Esophagus muscularis mucosa (tissue), 4 donors: Measurements from ENCODE around the gene CXorf58. TPM values are rescaled to one million over a fixed set of nuclear protein-coding genes. Genes with fewer than 3 reads are reported as not detected.
A peak's percentile ranks its signal among the peaks of the same experiment; 100 is the strongest.

ENCODE experiments used
- DNase-seq: peaks from one replicate; pipeline ENCODE4 v3.0.0-alpha.2; 2017; ENCODE audit errors: extremely low spot score
- H3K27ac ChIP-seq, 4 donors: fragments of 200-600 bp; sonication (generic); replicated peaks in 1 of 4; 1 replicate in 3 of 4; 2 replicates in 1 of 4; pipeline ENCODE4 v1.5.1; 2016 to 2019; ENCODE audit warnings: mild to moderate bottlenecking in 1 of 4
- H3K27me3 ChIP-seq, 4 donors: fragments of 200-600 bp; sonication (generic); one replicate each; pipeline versions ENCODE4 v1.5.1 to v1.6.0; 2016 to 2019
- H3K36me3 ChIP-seq, 4 donors: fragments of 200-600 bp; sonication (generic); one replicate each; pipeline ENCODE4 v1.5.1; 2016 to 2019
- H3K4me1 ChIP-seq, 4 donors: fragments of 200-600 bp; sonication (generic); one replicate each; pipeline ENCODE4 v1.5.1; 2016 to 2019
- H3K4me3 ChIP-seq, 4 donors: fragments of 200-600 bp; sonication (generic); 1 replicate in 2 of 4; 2 replicates in 2 of 4; pipeline ENCODE4 v1.5.1; 2016 to 2019; ENCODE audit warnings: mild to moderate bottlenecking in 4 of 4, moderate library complexity in 1 of 4
- H3K9me3 ChIP-seq, 4 donors: fragments of 200-600 bp; sonication (generic); 1 replicate in 3 of 4; 2 replicates in 1 of 4; pipeline ENCODE4 v1.5.1; 2016 to 2019
- EP300 ChIP-seq: sonication (generic); formaldehyde crosslinking; IDR thresholded peaks from one replicate; pipeline ENCODE4 v1.6.1; 2017; ENCODE audit warnings: antibody characterized with exemption
- POLR2A ChIP-seq: fragments of 450-650 bp; IDR thresholded peaks from one replicate; pipeline ENCODE4 v1.6.1; 2017; ENCODE audit warnings: antibody characterized with exemption, moderate library complexity, mild to moderate bottlenecking, low read depth
- POLR2AphosphoS5 ChIP-seq, 2 donors: sonication (generic); formaldehyde crosslinking; IDR thresholded peaks; one replicate each; pipeline ENCODE4 v1.6.1; 2017; ENCODE audit warnings: antibody characterized with exemption in 2 of 2
- WGBS: methylation state at CpG from one replicate; pipeline ENCODE4 v1.1.5; 2018; 5-methylcytosine and 5-hydroxymethylcytosine counted together
- intact Hi-C: fragments of 100-400 bp; cut with DNase I; formaldehyde crosslinking; loops from one replicate; pipeline ENCODE4 v1.15.1; 2023
- total RNA-seq, 4 donors: library from RNA; depleted of rRNA; stranded (reverse); fragments of >200 nt; gene quantifications; one replicate each; pipeline versions ENCODE4 v1.1.0 to v1.2.1, GENCODE V29; 2016
- TF ChIP-seq, protein P1 (sequence below), 3 experiments: fragments of 200-600 bp in 2 of 3; fragments of 450-650 bp in 1 of 3; sonication (generic) in 2 of 3; IDR thresholded peaks; one replicate each; pipeline ENCODE4 v1.5.1; 2017 to 2019; ENCODE audit warnings: antibody characterized with exemption in 3 of 3, mild to moderate bottlenecking in 2 of 3, moderate library complexity in 1 of 3

CXorf58 gene
- total RNA-seq, 4 donors from 2014 or later = 0.29 TPM; not detected in 3

DNA sequence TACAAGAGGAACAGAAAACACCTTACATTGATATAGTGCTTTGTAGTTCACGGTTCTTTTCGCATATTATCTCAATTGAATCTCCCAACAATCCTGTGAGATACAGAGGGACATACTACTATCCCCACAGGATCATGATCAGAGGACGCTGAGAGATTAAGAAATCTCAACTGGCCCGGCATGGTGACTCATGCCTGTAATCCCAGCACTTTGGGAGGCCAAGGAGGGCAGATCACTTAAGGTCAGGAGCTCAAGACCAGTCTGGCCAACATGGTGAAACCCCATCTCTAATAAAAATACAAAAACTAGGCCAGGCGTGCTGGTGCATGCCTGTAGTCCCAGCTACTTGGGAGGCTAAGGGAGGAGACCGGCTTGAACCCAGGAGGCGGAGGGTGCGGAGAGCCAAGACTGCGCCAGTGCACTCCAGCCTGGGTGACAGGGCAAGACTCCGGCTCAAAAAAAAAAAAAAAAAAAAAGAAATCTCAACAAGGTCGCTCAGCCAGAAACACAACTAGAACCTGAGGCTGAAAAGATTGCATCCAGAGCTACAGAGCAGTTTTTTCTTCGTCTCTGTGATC, 7.5 kb upstream of the CXorf58 start:
- Histone ChIP-seq H3K4me3 (no peak overlapping the region), H3K36me3 (no peaks in the 10 kb centered on the region), H3K27ac (peak overlapping the region in 3 of 4 donors; percentile 11 to 76 (median 68)), H3K27me3 (no peaks in the 10 kb centered on the region), H3K4me1 (peaks cover 7 to 38% (median 22%) of the 10 kb centered on the region in 4 donors), H3K9me3 (no peaks in the 10 kb centered on the region)
- WGBS = 81% methylated on average over 12 of the region's 12 CpGs
- intact Hi-C loops = loop anchor here (2.0 kb wide), 1 partner anchor 118 kb away; the partner anchor contains the start of gene SAT1
- no peak for TF ChIP-seq POLR2A
- no peak for TF ChIP-seq POLR2AphosphoS5 (IDR thresholded peaks at IDR 0.05)
- TF ChIP-seq, protein P1, sequence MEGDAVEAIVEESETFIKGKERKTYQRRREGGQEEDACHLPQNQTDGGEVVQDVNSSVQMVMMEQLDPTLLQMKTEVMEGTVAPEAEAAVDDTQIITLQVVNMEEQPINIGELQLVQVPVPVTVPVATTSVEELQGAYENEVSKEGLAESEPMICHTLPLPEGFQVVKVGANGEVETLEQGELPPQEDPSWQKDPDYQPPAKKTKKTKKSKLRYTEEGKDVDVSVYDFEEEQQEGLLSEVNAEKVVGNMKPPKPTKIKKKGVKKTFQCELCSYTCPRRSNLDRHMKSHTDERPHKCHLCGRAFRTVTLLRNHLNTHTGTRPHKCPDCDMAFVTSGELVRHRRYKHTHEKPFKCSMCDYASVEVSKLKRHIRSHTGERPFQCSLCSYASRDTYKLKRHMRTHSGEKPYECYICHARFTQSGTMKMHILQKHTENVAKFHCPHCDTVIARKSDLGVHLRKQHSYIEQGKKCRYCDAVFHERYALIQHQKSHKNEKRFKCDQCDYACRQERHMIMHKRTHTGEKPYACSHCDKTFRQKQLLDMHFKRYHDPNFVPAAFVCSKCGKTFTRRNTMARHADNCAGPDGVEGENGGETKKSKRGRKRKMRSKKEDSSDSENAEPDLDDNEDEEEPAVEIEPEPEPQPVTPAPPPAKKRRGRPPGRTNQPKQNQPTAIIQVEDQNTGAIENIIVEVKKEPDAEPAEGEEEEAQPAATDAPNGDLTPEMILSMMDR (IDR thresholded peaks at IDR 0.05) = no peak
- TF ChIP-seq EP300 = no peak
- no peak for DNase-seq

DNA sequence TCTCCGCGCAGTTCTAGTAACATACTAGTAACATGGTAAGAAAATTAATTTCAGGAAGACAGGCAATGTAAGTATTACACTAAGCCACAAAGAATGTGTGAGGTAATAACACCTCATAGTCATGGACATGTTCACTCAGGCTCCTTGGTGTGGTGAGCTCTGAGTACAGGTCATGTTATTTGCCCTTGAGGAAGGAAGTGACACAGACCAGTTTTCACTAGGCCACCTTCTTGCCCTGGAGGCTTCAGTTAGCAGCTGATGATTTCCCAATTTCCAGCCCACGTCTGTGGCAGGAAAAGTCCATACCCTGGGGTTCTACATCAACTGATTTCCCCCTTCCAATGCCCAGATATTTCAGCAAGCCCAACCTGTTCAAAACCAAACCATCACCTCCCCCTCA, 6.7 kb upstream of the CXorf58 start:
- WGBS = 73% methylated on average over 3 of the region's 3 CpGs

DNA sequence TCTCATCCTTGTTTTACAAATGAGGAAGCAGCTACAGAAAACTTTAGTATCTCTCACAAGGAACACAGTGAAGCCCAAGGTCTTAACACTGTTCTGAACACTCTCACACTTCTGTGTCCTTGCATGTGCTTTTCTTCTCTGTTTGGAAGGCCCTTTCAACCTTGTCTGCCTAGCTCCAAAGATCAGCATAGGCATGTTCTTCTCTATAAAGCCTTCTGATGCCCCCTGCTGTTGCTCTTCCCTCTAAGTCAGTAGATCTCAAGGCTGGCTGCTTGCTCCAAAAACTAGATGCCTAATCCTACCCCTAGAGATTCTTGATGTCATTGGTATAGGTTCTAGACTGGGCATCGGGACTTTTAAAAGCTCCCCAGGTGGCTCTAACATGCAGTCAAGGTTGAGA, 6.0 kb upstream of the CXorf58 start:
- no peak for TF ChIP-seq POLR2A
- no peak for TF ChIP-seq EP300
- peak; percentile 38 to 52 for TF ChIP-seq POLR2AphosphoS5 (IDR thresholded peaks at IDR 0.05)
- TF ChIP-seq, protein P1 (IDR thresholded peaks at IDR 0.05) = peak; percentile 32 to 52 (median 51)
- WGBS = 44% methylated on average over 1 of the region's 1 CpG
- no peak for DNase-seq
- no peaks in the 10 kb centered on the region for H3K27me3 ChIP-seq
- H3K4me1 ChIP-seq = peaks cover 13 to 46% (median 32%) of the 10 kb centered on the region in 4 donors
- intact Hi-C loops = loop anchor here (2.0 kb wide), 2 partner anchors 119 to 207 kb away; partner anchors contain the start of gene SAT1
- H3K9me3 ChIP-seq = no peaks in the 10 kb centered on the region
- H3K27ac ChIP-seq = peak overlapping the region; percentile 55 to 76 (median 66)
- peak overlapping the region in 2 of 4 donors; percentile 17 to 22 for H3K4me3 ChIP-seq
- no peaks in the 10 kb centered on the region for H3K36me3 ChIP-seq

More for the DNA sequence above, 6.7 kb upstream of the CXorf58 start:
- intact Hi-C loops = loop anchor here (2.0 kb wide), 1 partner anchor 118 kb away; the partner anchor contains the start of gene SAT1
- H3K36me3 ChIP-seq = no peaks in the 10 kb centered on the region
- H3K9me3 ChIP-seq = no peaks in the 10 kb centered on the region
- H3K27ac ChIP-seq = peak overlapping the region; percentile 55 to 76 (median 66)
- peaks cover 7 to 38% (median 24%) of the 10 kb centered on the region in 4 donors for H3K4me1 ChIP-seq
- H3K27me3 ChIP-seq = no peaks in the 10 kb centered on the region
- TF ChIP-seq POLR2A (no peak), POLR2AphosphoS5 (IDR thresholded peaks at IDR 0.05) (no peak), EP300 (no peak)
- TF ChIP-seq, protein P1 (IDR thresholded peaks at IDR 0.05) = no peak
- H3K4me3 ChIP-seq = no peak overlapping the region
- DNase-seq = no peak

DNA sequence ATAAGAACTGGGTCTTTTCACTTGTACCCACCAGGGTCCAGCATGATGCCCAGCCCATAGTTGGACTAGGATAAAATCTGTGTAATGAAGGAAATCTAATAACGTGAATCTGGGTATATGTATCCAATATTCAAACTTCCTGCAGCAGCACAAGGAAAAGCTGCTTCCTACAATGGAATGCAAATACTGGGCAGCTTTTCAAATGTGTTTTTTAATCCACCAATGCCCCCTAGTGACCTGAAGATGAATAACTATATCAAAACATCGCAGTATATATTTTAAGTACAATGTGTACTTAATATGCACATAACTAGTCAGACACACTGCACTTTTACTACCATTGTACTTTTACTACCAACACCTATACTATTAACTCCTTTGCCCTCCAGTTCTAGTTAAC, 5.4 kb upstream of the CXorf58 start:
- Histone ChIP-seq H3K4me3 (peak overlapping the region in 2 of 4 donors; percentile 17 to 22), H3K27me3 (no peaks in the 10 kb centered on the region), H3K9me3 (no peaks in the 10 kb centered on the region), H3K4me1 (peaks cover 13 to 48% (median 33%) of the 10 kb centered on the region in 4 donors), H3K27ac (peak overlapping the region; percentile 55 to 76 (median 66)), H3K36me3 (no peaks in the 10 kb centered on the region)
- TF ChIP-seq, protein P1 (IDR thresholded peaks at IDR 0.05) = peak; percentile 42 to 48 (median 43)
- TF ChIP-seq POLR2AphosphoS5 (IDR thresholded peaks at IDR 0.05) (no peak), EP300 (no peak)
- no peak for DNase-seq
- 9% methylated on average over 2 of the region's 2 CpGs for WGBS
- intact Hi-C loops = loop anchor here (2.0 kb wide), 1 partner anchor 208 kb away; no protein-coding TSS in a partner anchor
